ENCODE data around the gene SEC23IP.

Gene SEC23IP

DNA sequence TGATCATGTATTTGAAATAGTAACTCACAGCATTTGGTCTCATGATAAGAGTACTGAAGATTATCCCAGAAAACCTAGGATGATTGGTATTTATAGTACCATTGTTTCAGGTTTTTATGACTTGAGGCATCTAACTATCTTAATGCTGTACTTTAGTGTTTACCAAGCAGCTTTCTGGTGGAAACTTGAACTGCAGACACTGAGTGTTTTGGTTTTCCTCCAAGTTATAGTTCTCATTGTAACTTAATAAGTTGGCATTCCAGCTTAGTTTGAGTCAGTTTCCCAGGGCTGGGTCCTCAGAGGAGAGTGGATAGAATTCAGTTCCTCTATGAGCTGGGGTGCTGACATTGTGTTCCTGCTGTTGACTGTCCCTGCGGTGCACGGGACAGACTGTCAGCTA lies 50.4 kb downstream of the SEC23IP start:
- no peak for DNase-seq

DNA sequence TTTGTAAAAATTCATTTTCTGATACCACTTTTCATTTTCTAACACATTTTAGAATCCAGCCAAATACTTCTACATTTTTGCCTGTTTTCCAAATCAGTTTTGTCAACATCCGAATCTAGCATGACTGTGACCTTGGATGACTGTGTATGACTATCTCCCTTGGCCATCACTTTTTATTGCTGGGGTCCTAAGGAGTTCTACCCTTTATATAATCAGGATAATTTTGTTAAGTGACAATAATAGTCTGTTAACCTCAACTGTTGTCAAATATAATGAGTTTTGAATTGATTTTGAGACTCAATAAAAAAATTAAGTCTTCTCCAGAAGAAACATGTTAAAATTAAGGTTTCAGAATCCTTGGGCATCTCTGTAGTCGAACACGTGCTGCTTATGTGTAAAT lies 53.3 kb downstream of the SEC23IP start:
- no peak for DNase-seq

DNA sequence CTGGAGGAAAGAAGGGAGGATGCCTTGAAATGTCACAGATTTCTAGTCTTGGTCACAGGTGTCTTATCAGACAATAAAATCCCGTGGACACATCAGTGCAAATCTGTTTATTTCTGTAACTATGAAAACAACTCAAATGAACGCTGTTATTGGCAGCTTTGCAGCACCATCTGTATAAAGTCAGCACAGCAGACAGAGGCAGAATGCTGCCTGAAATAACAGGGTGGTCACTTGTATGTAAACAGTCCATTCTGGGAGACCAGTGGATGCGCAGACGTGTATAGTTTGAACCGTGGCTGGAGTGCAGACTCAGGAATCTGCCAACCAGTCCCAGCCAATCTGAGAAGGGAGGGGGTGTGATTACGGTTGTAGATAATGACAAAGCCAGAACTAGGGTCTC lies 54.8 kb downstream of the SEC23IP start:
- no peak for DNase-seq

DNA sequence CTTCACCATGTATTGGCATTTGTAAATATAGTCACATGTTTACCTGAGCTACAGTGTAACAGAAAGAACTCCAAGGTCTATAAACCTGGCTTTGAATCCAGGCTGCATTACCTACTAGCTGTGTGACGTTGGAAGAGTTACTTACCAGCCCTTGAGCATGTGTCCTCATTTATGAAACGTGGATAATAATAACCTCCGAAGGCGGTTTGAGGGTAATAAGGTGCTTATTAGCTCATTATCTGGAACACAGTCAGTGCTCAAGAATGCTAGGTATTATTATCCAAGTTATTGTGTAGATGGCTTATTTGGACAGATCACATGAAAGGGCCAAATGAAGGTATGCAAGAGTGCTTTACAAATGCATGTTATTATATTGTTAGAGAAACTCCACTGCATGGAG lies 64.9 kb downstream of the SEC23IP start:
- DNase-seq = no peak

DNA sequence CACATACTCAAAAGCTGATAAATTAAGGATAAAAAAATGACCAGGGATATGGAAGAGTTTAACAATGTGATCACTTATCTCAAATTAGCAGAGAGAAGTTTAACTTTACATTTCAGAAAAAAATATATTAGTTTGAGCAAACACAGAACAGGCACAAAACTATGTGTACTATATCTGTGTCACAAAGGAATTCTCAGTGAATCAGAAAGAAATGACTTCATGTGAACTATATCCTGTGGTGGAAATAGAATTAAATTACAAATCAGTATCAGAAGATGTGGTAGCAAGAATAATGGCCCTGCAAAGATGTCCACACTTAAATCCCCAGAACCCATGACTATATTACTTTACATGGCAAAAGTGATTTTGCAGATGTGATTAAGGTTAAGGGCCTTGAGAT lies 70.3 kb downstream of the SEC23IP start:
- no peak for DNase-seq

DNA sequence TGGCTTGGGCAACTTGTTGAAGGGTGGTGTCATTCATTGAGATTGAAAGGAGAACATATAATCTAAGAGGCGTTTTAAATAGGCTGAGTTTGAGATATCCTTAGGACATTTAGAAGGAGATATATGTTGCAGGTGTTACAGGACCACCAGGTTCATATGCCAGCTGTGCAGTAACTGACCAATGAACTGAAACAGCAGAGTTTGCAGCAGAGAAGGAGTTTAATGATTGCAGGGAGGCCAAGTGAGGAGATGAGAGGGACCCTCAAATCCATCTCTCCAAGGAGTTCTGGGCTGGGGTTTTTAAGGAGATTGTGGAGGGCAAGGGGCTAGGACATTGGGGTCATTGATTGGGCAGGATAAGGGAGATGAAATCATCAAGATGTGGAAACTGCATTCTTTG lies 74.5 kb downstream of the SEC23IP start:
- no peak for DNase-seq

DNA sequence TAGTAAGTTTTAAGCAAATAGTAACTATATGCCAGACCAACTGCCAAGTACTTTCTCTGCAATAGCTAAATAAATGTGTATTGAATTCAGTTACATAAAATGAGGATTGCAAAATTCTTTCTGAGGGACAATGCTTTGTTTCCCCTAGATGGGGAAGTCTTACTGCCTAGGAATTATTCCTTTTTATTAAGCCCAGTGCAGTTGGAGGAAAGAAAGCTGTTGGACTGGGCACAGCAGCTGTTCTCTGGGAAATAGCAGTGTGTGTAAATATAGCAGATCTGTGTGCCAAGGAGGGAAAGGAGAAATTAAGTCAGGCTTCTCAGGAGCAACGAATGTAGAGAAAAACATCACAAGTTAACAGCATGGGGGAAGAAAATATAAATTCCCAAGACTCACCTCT lies 77.1 kb downstream of the SEC23IP start:
- no peak for DNase-seq

DNA sequence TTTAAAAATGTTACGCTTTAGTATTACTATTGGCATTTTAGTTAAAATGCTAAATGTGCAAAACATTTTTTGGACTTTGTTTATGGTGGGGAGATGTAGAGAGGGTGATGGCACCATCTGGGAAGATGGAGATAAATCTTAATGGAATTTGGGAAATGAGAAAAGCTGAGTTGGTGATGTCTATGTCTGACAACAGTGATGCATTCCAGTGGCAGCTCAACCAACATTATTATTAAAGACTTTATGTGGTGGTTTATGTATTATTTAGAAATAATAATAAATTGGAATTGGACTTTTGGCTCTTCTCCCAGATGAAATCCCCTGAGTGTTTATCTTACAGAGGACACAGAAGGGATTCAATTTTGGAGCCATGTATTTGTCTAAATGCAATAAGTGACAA lies 77.6 kb downstream of the SEC23IP start:
- no peak for DNase-seq

DNA sequence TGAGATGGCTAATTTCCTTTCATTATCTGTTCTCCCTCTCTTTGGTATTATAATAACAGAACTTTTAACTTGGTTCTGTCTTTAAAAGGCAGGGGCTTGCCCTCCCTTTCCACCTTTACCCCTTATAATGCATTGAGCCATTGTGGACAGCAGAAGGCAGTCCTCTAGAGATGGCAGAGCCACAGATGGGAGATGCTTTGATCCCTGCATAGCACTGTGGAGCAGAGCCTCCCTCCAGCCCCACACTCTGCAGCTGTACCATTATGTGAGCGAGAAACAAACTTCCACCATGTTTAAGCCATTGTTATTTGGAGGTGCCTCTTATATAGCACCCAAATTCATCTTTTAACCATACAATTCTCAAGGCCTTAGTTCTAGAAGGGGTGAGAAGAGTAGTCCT lies 78.4 kb downstream of the SEC23IP start:
- no peak for DNase-seq

DNA sequence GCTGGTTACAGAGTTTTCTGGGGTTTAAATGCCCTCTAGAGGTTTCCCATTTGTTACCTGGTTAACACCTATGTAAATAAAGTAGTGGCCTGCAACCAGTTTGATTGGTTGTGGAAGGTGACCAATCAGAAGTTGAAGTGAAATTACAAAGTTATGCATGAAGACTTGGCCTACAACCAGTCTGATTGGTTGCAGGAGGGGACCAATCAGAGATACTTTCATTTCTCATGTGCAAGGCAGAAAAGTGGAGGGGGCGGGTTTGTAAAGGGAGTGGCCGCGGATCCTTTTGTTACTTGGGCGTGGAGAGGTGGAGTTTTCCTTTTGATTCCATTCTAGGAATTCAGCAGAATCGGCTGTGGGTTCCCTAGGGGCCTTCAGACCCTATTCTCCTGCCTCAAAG lies 80.8 kb downstream of the SEC23IP start:
- DNase-seq = no peak

DNA sequence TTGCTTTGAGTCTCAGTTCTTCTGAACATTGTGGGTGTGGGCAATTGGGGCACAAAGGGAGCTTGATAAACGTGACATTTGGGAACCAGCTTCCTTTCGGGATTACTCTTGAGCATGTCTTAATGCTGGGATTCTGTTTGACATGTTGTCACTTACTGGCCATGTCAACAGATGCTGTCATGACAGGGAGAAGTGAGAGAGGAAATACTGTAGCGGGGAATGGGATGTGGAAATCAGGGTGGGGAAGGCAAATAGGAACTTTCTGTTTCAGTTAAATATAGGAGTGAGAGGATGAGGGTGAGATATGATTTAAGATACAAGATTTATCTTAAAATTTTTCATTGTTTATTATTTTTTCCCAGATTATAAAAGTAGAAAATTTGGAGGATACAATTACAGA lies 83.9 kb downstream of the SEC23IP start:
- no peak for DNase-seq

DNA sequence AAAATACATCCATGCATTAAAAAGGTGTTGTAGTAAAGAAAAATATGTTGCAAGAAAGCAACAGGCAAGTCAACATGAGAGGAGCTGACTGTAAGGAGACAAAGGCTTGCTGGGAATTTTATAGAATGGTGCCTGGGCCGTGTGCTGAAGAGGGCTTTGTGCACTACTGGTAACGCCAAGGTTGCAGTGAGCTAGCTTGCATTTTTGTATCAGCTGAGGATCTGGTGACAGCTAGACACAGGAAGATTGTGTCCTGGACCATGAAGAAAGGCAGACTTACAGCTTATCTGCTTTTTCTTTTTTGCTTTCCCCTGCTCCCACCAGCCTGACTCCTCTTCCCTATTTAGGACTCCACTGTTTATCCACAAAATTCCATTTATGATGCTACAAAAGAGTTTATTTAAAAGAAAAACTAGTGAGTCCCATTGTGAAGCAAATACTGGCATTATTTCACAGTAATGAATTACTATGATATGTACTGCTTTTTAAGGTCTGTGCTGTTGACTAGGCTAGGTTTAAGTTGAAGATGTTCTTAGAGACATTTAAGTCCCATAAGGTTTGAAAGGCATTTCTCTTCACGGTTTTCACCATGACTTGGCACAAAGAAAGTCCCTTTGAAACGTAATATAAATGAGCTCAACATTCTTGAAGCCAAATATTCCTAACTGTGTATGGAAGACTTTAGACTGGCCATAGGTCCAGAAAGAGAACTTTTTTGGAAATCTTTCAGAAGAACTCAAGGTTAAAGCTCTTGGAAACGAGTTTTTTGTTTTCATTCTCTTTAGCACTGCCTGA lies 88.6 kb downstream of the SEC23IP start:
- DNase-seq = no peak

DNA sequence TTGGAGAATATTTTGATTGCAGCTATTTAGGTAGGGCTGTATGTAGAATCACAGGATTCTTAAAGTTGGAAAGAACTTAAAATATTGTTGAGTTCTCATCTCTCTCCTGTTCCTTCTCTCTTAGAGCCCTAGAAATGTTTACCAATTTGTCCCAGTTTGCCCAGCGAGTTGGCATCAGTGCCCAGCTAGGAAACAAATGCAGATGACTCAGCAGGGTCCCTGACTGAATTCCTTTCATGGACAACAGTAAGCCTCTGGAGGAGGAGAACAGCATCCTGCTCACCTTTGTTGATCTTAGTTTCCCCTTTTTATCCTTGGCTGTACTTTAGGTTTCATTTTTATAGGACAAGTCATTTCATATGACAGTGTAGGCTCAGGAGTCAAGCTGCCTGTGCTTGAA lies 89.3 kb downstream of the SEC23IP start:
- no peak for DNase-seq

DNA sequence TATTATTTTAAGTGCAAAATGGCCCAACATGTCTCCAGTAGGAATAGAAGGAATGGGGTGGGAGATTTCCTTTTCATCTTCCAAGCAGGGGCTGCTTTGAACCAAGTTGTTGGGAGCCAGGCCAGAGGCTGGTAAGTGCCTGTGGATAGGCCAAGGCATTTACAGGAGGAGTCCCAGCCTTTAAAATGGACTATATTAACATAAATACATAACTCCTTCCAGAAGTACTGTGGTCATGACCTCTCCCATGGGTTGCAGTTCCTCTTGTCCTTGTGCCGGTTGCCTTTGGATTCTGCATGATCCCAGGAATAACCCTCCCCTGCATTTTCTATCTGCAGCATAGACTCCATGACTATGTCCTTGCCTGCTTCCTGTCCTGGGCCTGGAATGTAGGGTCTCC lies 95.8 kb downstream of the SEC23IP start:
- no peak for DNase-seq

DNA sequence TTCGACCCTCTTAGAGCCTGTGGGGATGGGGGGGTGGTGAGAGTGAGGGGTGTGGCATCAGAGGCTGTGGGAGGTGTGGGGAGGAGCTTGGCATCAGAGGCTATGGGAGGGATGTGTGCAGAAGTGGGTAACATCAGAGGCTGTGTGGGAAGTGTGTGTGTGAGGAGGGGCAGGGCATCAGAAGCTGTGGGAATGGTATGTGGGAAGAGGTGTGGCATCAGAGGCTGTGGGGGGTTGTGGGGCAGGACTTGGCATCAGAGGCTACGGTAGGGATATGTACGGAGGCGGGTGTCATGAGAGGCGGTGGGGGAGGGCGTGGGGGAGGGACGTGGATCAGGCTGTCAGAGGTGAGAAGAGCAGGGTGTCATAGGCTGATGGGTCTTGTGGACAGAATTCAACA lies 97.4 kb downstream of the SEC23IP start:
- DNase-seq = no peak

DNA sequence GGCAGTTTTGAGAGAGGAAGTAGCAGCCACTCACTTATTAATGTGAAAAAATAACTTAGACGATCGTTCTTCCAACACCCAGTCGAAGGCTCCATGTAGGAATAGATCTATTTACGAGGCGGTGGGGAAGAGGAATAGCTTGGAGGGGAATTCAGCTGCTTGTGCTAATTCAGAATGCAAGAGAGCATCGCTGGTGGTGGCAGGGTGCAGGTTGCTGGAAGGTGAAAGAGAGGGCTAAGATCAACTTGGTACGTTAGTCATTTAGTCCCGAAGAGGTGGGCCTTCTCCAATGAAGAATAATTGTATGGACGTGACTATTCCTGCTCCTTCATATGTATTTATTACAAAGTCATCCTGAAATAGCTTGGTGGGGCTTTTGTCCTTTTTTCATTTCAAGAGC lies 98.5 kb downstream of the SEC23IP start:
- no peak for DNase-seq

DNA sequence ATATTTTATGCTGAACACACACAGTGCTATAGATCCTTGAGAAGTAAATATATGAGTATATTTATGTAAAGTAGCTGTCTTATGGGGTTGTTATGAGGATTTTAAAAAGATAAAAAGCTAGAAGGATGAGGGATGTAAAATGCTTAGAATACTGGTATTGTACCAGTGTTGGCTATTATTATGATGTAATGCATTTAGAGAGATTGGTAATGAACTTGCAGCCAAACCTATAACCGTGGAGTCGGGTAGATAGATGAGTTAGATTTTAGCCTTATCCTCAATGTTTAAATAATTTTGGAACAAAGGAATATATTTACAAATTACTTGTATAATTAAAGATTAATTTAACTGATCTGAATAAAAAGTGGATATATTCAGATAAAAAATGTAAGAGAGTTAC lies 99.3 kb downstream of the SEC23IP start:
- DNase-seq = no peak
